GM15510 (cell line): Measurements from ENCODE around the gene KCND2.

Experiments
- POLR2A ChIP-seq: IDR thresholded peaks from 3 replicates; pipeline ENCODE4 v1.6.1; 2011; ENCODE audit warnings: borderline replicate concordance; ENCODE audit not compliant: insufficient read length; ENCODE audit errors: extremely low read depth

The KCND2 gene

DNA sequence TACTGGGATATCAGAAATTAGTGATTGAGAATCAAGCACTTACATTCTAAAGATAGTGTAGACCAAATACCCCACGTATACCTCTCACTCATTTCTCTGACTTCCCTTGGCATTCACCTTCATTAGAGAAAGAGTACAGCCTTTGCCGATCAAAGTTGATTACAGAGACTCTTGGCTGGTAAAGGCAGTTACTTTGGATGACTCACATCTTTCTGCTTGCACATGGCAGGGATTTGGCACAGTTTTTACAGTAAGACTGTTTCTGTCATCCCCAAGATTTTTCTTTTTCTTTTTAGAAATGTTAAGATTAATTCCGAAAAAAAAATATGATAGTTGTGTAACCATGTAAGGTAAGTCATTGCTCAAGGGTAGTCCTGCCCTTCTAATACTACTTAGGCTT is 442.0 kb downstream of the KCND2 start:
- no peak for TF ChIP-seq POLR2A

DNA sequence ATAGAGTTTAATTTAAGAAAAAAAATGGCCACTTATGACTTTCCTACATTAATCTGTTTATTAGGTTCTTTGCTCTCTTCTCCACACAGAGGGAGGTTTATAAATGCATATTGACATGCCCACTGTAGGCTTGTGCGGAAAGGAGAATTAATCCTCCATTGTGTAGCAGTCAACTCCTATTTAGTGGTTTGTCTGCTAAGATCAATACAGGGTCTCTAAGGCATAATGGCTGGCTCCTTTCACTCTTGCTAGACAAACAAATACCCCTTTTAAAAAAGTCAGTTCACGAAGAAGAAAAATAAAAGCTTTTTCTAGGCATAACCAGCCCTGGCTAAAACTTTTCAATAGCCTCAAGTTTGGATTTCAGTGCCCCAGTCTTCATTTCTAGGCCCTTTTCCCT is 443.3 kb downstream of the KCND2 start:
- no peak for TF ChIP-seq POLR2A

DNA sequence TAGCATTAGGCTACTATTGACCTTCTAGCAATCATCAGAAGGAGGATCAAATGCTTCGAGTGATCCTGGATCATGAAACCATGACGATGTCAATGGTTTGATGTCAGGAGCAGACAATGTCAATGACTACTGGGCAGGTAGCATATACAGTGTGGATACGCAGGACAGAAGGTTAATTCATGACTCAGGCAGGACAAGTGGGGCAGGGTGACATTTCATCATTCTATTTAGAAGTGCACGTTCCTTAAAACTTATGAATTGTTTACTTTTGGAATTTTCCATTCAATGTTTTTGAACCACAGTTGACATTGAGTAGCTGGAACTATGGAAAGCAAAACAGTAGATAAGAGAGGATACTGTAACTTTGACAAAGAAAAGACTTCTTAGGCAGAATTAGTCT is 444.2 kb downstream of the KCND2 start:
- TF ChIP-seq POLR2A, result no peak

DNA sequence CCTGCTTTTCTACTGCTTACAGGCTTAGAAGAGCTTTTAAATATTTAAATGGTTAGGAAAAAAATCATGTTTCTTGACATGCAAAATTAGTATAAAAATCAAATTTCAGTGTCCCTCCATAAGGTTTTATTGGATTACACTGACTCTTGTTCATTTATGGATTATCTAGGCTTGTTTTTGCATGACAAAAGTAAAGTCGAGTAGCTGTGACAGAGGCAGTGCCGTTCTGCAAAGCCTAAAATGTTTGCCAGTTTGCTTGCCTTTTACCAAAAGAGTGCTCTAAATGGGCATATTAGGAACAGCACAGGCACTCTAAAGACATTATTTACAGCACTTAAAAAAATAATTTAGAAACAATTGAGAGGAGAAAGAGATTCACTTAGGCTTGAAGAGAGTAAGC is 445.4 kb downstream of the KCND2 start:
- no peak for TF ChIP-seq POLR2A

DNA sequence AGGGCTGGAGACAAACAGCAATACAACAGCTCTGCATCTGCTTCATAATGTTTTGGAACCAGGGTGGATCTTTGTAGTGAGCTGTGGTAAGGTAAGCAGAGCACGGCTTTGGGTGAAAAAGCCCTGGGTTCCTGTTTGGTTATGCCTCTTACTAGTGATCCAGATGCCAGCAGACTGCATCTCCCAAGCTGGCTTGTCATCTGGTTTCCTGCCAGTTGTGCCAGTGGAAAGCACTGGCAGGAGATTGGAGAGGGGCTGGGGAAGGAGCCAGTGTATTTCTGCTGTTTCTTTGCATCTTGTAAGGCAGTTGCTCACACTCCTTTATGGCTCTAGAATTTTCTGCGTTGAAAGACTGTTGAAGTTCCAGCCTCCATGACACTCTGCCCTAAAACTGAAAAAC is 447.3 kb downstream of the KCND2 start:
- TF ChIP-seq POLR2A, result no peak

DNA sequence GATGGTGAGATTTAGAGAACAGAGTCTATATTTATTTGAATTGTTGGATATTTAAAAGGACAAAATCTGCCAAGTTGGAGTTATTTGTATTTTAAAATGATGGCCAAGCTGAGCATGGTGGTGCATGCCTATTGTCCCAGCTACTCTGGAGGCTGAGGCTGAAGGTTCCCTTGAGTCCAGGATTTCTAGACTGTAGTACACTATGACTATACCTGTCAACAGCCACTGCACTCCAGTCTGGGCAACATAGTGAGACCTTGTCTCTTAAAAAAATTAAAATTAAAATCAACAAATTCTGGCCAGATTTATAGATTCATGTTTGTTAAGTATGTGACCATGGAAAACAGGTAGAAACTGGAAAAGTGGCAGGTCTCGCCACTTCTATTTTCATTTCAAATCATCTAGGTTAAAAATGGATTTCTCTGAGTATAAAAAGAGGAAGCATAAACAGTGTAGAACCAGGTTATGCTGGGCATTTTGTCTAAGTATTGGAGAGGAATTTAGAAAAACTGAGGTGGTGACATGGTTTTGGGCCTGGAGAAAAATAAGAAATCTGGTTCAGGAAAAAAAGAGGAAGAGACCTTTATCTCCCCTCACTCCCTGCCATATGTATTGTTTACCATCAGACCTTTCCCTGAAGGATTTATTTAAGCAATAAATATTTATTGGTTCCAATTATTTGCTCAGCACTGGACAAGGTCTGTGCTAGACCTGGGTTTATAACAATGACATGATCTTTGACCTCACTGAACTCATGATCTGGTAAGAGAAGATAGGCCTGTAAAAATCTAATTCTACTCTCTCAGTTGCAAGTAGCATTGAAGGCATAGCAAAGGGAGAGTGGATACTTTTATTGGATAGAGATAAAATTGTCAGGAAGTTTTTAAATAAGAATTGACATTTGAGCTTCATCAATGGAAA is 450.8 kb downstream of the KCND2 start:
- TF ChIP-seq POLR2A, result no peak

DNA sequence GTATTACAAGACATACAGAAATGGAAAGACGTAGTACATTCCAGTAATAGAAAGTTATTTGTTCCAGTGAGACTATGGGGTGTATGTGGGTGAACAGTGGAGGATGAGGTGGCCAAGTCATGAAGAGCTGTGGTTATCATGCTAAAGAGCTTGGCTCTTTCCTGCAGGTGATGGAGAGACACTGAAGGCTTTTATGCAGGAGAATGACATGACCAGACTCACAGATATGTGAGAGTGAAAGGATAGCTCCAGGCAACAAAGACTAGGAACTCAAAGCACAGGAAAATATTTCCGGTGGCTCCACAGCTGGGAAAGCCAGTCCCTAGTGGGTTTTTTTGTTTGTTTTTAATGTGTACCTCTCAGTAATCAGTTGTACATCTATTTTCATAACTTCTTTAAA is 451.5 kb downstream of the KCND2 start:
- TF ChIP-seq POLR2A, result no peak

DNA sequence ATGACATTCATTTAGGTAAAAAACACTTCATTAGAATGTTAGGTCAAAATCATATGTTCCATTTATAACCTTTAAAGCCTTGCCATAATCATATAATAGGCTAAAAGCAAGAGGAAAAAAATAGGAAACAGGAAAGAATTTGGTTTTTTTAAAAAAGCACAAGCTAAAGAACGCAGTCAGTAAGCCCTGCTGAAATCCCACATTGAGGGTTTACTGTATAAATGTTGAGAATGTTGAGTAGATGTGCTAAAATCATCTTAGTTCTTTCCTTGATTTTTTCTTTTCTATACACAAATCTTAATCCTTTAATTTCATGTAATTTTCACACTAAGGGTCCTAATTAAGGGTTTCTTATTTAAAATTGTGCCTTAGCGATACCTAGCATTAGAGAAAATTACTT is 452.0 kb downstream of the KCND2 start:
- TF ChIP-seq POLR2A, result no peak

DNA sequence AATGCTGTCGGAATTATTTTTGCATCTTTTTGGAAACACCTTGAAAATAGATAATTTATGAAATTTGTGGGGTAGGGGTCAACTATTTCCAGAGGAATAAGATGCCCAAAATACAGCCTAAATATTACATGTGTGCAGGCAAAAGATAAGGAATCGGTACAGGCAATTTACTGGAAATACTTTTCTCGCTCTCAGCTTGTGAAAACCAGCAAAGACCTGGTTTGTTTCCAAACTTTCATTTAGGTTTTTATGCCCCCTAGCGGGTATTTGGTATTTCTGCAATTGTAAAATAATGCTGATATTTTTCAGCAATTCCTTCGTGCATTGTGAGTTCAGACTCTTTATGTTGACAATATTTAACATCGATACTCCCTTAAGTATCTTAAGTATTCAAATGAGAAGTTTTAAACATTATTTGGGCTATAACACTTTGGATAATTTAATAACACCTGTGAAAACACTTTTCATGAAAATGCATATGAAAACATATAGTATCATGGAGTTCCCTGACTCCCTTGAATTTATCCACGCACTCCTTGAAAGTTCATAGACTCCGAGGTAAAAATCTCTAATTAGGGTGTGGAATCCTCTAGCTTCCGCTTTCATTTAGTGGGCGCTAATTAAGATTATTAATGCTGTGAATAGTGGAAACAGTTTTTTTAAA is 452.5 kb downstream of the KCND2 start:
- no peak for TF ChIP-seq POLR2A

DNA sequence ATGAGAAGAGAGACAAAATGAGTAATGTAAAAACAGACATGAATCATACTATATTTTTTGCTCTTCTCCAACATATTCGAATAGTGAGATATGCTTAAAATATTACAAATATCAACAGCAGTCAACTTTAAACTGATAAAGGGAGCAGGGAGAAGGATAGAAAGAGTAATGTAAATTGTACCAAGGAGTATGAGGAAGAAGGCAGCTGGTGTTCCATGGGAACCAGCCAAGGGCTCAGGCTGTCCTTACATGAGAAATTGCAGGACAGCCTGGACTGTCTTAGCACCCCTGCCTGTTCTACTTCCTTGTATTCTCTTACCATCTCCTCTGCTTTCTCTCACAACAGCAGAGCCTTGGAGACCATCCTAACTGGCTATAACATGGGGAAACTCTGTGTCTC is 456.3 kb downstream of the KCND2 start:
- no peak for TF ChIP-seq POLR2A

DNA sequence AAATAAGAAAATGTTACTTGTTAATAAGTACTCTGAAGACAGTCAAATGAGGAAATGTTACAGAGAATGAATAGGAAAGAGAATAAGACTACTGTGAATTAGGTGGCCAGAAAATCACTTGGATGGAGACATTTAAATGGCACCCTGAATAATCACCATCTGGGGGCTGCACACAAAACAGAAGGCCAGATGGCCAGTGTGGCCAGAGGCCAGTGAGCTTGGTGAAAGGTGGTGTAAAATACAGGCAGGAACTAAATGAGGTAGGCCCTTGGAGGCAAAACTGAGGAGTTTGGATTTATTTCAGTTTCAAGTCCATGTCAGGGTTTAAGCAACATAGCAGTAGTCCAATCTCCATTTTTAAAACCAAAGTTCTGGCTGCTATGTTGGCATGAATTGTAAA is 458.3 kb downstream of the KCND2 start:
- TF ChIP-seq POLR2A, result no peak

DNA sequence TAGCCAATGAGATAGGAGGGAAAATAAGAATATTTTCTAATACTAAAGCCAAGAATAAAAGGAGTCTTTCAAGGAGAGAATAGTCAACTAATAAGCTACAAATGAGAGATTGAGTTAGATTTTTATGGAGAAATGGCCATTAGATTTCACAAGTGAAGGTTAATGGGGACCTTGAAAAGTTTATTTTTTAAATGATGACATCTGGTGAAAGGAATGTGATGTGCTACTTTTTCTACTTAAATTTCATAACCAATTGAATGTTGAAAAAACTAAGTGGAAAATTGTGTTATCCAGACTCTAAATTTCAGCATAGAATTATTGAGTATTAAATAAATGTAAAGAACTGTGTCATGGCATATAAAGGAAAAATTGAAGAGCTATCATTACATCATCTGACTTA is 459.3 kb downstream of the KCND2 start:
- no peak for TF ChIP-seq POLR2A

DNA sequence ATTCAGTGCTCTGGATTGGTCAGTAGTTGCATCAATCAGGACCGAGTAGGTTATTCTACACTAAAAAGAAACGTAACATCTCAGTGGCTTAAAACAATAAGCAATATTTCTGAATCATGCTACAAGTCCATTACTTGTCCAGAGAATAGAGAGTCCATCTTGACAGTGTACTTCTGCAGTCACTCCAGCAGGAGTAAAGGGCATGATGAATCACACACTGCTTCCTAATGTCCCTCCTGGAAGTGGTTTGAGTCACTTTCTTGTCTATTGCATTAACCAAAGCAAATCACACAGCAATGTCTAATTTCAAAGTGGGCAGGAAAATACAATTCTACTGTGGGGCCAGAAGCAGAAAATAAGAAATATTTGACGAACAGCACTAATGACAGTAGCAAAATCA is 460.2 kb downstream of the KCND2 start:
- TF ChIP-seq POLR2A, result no peak

DNA sequence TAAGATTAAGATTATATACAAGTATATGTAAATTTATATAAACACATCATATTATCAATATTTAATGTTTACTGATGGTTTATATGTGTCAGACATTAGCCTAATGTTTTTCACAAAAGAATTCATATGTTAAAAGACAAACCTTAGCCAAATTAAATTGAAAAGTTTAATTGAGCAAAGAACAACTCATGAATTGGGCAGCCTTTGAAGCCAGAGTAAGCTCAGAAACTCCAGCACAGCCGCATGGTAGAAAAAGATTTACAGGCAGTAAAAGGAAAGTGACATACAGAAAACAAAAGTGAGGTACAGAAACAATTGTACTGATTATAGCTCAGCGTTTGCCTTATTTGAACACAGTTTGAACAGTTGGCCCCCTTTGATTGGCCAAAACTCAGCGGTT is 460.9 kb downstream of the KCND2 start:
- TF ChIP-seq POLR2A, result no peak

DNA sequence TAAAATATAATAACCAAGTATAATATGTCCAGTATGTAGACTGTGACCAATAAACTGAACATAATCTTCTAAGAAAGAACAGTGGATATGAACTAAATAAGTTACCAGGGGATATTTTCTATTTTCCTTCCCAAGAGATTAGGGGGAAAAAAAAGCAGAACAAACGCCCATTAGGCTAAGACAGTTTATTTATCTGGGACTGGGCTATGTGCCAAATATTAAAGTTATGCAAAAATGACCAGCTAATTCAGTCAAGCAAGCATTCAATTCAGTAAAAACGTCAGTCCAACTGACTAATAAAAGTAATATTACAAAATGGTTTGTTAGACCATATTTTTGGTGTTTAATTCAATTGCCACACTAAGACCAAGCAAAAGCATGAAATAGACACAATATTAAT is 462.8 kb downstream of the KCND2 start:
- no peak for TF ChIP-seq POLR2A

DNA sequence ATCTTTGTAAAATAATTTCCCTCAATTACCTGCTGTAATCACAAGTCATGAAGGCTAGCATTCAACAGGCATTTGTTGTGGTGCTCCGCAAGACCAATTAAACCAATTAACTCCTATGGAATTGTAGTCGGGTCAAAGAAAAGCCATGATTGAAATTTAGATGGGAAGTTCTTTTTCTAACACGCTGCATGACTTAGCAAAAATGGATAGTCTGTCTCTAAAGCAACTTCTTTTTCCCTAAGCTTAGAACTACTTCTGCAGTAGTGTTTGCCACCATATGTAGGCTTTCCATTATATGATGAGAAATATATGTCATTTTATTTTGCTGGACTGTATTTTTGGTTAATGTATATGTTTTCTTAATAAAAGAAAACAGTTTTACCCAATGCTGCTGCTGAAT is 465.8 kb downstream of the KCND2 start:
- no peak for TF ChIP-seq POLR2A
